SK-N-MC (cell line): ENCODE measurements around the gene TAS2R40.

Experiments used
- EZH2 ChIP-seq: fragments of 200-600 bp; sonication (generic); IDR thresholded peaks from one replicate; pipeline ENCODE4 v1.6.1; 2017; ENCODE audit warnings: antibody characterized with exemption
- FOXP2 ChIP-seq: optimal IDR thresholded peaks from 2 replicates; pipeline ENCODE3; 2011; ENCODE audit warnings: mild to moderate bottlenecking, moderate library complexity; ENCODE audit not compliant: insufficient read depth; ENCODE audit errors: extremely low read length, control extremely low read depth
- POLR2AphosphoS5 ChIP-seq: IDR thresholded peaks from 2 replicates; pipeline ENCODE4 v1.6.1; 2012; ENCODE audit warnings: mild to moderate bottlenecking, low read depth, low read length, borderline replicate concordance

DNA sequence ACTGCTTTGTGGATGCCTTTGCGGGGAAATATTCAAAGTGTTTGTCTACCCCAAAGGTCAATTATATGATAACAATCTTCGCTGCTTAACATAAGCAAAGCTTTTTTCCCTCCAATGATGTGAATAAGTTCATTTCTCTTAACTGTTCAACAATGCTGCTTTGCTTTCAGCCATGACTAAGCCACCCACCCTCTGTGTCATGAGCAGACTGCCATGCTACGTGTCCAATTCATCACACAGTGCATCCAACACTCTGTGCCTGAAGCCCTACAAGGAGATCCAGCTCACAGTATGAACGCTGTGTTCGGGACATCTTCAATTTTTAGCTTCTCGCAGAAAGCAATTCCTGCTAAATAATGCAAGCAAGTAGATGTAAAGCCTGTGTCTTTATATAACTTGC, 5.7 kb upstream of the TAS2R40 start:
- TF ChIP-seq POLR2AphosphoS5: no peak
- TF ChIP-seq EZH2: no peak
- TF ChIP-seq FOXP2: no peak
